GM03348 (cell line): ENCODE measurements around the gene CLCNKB.
A peak's percentile ranks its signal among the peaks of the same experiment; 100 is the strongest.
"Not testable (repeated sequence)": the region's sequence is repeated elsewhere in the genome, so short reads cannot be mapped to it uniquely, and the experiment has no call there.

Experiments
- DNase-seq: peaks from one replicate; pipeline ENCODE4 v3.0.0; 2012; ENCODE audit warnings: low spot score

CLCNKB gene

DNA sequence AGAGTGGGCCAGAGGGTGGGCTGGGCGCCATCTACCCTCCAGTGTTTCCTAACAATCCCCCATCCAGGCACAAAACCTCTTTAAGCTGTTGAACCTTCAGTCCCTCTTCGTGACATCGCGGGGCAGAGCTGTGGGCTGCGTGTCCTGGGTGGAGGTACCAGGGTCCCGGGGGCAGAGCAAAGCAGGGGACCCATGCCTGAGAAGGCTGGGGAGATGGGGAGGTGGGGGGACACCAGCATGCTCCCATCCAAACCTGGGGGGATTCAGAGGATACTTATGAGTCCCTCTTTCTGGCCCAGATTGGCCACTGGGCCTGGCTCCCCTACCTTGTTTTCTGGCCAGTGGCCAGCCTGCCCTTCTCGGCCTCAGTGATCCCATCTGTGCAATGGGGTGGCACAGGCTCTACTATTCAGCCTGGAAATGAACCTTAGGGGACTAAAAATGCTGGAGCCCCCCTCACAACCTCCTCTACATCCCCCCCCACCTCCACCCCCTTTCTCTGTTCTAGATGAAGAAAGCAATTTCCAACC, 10.4 kb upstream of the CLCNKB start:
- not testable (repeated sequence) for DNase-seq

- DNase-seq = not testable (repeated sequence)
Measured at GRCh38 chr1:16036461-16036860, 7.1 kb upstream of the CLCNKB start.

GRCh38 chr1:16038620-16038912, 5.0 kb upstream of the CLCNKB start:
- DNase-seq = no peak

- not testable (repeated sequence) for DNase-seq
Measured at GRCh38 chr1:16039871-16040270, 3.7 kb upstream of the CLCNKB start.

DNA sequence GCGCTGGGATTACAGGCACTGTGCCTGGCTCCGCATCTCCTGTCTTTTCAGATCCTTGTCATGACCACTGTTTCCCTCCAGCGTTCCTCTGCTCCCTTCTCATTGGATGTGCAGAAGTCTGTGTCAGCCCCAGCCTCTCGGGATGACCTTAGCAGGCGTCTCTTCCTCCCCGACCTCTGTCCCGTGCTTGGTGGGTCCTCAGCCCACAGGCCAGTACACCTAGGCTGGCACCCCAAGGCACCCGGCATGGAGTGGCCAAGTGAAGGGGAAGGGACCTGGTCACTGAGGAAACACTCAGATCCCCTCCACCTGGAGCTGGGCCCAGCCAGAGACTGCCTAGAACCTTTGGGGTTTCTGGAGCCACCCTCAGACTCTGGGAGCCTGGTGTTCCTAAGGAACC, 2.4 kb upstream of the CLCNKB start:
- no peak for DNase-seq

DNA sequence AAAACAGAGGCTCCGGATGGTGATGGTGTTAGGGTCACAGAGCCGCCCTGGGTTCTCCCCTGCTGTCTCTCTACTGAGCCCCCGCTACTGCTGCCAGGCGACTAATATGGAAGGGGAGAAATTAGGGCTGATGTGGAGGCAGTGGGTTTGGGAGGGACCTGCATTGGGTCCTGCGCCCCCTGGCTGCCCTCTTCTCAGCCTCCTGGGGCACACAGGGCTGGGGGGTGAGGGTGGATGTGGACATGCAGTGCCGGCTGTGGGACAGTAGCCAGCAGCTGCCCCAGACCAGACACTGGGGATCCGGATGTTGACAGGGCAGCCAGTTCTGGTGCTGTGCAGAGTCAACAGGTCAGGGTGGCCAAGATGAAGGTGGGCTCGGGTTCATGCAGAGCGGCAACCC, 1.5 kb upstream of the CLCNKB start:
- no peak for DNase-seq

DNA sequence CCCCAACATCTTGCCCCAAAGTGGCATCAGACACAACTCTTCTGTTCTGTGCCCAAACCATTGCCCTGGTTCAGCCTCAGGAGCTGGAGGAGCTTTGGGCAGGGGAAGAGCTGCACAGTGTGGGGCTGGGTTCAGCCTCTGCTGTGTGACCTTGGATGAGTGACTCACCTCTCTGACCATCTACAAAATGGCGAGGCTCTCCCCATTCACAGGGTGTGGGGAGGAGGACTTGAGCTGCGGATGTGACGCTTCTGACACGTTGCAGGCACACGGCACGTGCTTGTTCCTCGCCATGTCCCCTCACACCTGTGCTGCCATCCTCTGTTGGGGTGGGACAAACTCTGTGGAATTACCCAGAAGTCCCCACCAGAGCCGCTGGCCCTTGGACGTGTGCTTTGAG, 928 bp upstream of the CLCNKB start:
- DNase-seq = not testable (repeated sequence)

DNA sequence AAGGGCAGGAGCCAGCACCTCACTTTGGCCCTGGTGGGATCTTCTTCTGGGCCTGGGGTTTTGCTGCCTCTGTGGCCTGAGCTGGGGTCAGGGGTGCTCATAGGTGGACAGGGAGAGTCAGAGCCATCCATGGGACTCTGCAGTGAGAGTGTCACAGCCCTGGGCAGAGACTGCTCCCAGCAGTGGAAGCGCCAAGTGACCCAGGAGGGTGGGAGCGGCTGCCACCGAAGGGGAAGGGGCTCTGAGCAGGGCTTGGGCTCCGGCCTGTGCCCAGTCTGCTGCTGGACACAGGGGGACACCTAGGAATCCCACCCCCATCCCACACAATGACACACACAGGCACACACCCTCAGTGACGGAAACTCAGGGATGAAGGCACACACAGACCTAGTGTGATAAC, 368 bp downstream of the CLCNKB start:
- DNase-seq = no peak

DNA sequence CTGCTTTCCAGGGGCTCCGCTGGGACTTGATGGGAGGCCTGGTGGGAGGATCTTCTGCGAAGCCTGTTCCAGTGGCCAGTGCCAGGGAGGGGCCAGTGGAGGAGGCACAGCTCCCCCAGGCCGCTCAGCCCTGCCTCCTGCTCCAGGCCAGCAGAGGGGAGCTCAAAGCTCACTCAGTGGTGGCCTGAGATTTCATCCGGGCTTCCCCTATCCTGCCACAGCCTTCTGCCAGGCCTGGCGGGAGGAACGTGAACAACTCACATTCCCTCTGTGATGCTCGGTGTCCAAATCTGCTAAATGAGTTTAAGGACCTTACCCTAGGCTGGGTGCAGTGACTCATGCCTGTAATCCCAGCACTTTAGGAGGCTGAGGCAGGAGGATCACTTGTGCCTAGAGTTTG, 3.3 kb downstream of the CLCNKB start:
- DNase-seq = no peak

DNA sequence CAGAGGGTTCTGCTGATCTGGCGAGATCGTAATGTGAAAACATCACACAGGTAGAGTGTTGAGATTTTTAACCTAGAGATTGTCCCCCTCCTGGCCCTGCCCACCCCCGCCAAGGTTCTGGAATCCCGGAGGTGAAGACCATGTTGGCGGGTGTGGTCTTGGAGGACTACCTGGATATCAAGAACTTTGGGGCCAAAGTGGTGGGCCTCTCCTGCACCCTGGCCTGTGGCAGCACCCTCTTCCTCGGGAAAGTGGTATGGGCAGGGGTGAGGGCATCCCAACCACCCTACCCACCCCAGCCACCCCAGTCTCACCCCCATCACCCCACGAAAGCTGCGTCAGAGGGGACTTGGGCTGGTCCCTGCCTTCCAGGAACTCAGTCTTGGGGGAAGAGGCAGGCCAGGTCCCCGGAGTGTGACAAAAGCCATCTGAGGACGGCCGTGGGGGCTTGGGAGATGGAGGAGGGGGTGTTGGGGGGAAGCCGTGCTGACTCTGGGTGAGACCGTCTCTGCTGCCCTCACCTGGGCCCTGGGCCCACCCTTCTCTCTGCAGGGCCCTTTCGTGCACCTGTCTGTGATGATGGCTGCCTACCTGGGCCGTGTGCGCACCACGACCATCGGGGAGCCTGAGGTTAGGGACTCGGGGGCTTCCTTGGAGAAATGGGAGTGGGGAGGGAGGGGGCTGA, 4.4 kb downstream of the CLCNKB start:
- no peak for DNase-seq

DNA sequence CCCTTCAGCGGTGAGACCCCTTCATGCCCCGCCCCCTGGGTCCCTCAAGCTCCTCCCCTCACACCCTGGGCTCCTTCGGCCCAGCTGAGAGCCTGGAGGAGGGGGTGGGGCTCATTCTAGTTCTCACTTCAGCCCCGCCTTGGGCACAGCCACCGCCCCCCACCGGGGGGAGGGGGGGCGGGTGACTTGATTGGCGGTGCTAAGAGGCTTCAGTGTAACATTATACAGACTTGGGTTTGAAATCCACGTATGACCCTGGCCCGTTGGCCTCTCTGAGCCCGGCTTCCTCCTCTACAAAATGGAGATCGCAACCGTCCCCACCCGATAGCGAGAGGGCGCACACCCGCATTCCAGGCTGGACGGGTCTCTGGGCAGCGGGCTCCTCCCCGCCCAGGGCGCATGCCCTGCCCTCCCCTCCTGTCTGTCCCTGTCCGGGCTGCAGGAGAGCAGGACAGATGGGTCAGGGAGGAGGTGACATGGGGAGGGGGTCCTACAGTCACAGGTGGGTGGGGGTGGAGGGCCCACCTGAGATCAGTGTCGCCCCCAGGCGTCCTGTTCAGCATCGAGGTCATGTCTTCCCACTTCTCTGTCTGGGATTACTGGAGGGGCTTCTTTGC, 5.1 kb downstream of the CLCNKB start:
- DNase-seq = peak; percentile 76

- DNase-seq = no peak
Measured at GRCh38 chr1:16050328-16050727, 6.7 kb downstream of the CLCNKB start.

DNA sequence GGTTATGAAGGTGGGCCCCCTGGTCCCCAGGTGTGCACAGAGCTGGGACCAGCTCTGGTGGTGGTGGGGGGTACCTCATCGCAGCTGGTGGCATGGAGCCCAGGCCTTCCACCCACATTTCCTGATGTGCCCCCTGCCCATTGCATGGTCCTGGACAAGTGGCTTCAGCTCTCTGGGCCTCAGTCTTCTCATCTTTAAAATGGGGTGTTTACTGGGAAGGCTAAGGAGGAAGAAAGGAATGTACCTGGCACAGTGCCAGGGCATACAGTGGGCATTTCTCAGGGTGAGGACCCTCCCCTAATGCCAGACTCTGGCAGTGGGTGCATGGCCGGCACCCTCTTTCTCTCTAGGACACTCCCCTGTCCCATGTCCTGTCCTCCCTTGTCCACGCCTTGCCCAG, 7.5 kb downstream of the CLCNKB start:
- DNase-seq = no peak

- not testable (repeated sequence) for DNase-seq
Measured at GRCh38 chr1:16051949-16052348, 8.4 kb downstream of the CLCNKB start.

- DNase-seq = no peak
Measured at GRCh38 chr1:16053781-16054502, 10.4 kb downstream of the CLCNKB start.

DNA sequence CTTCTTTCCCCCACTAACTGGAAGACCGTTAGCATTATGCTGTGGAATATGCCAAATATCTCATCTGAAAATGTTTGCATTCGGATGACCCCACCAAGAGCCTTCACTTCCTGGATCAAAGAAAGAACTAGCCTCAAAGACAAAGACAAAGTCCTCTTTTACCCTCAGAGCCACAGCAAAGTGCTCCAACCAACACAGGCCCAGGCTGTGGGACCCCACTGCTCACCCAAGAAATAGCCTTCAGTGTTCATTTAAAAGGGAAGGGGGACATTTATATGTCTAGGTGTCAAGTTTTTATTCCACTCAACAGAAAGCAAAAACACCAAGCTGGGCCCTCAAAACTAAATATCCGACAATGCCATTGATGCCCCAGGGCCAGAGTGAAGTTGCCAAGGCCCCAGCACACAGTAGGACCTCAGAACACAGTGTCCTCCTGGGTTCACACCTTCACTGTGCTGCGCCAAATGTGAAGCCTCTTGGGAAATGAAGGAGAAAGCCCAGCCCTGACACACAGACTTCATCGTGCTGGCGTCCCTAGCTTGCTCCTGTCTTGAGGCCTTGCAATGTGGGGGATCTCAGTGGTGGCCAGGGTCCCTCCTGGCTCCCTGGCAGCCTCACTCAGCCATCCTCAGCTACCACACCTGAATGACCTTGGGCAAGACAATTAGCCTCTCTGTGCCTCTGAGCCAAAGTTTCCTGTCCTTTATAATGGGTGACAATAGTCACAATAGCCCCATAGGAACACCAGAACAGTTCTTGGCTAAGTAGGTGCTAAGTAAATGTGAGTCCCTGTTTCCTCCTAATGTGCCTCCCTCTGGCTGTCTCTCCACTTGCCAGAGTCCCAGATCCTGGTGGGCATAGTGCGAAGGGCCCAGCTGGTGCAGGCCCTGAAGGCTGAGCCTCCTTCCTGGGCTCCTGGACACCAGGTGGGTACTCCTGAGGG, 11.3 kb downstream of the CLCNKB start:
- DNase-seq = no peak

DNA sequence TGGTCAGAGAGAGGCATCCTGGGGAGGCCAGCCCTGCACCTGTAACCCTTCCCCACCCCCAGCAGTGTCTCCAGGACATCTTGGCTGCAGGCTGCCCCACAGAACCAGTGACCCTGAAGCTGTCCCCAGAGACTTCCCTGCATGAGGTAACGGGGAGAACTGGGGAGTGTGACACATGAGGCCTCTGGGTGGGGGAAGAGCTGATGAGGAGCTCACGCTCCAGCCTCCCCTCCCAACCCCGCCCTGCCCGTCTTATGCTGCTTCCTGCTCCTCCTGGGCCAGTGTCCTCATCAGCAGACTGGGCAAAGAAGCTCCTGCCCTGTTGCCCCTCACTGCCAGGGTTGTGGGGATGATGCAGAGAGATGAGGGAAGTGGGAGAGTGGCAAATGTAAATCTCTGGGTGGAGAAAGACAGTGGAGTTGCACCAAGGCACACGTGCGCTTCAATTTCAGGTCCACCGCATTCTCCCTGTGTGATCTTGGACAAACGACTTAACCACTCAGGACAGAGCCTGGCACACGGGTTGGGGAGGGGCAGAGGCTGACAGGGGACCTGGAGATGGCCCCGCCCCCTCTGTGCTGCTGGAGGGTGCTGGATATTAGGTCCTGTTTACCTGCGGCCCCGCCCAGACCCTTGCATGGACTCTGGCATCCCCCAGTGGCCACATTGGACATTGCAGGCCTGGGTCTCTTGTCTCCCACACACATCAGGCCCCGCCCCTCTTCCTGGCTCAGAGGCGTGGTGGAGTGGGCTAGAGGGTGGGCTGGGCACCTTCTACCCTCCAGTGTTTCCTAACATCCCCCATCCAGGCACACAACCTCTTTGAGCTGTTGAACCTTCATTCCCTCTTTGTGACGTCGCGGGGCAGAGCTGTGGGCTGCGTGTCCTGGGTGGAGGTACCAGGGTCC, 12.3 kb downstream of the CLCNKB start:
- DNase-seq = peak; percentile 88

DNA sequence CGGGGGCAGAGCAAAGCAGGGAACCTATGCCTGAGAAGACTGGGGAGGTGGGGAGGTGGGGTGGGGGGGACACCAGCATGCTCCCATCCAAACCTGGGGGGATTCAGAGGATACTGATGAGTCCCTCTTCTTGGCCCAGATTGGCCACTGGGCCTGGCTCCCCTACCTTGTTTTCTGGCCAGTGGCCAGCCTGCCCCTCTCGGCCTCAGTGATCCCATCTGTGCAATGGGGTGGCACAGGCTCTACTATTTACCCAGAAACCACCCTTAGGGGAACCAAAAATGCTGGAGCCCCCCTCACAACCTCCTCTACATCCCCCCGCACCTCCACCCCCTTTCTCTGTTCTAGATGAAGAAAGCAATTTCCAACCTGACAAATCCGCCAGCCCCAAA, 12.9 kb downstream of the CLCNKB start:
- DNase-seq = not testable (repeated sequence)

- not testable (repeated sequence) for DNase-seq
Measured at GRCh38 chr1:16057314-16057915, 13.8 kb downstream of the CLCNKB start.

DNA sequence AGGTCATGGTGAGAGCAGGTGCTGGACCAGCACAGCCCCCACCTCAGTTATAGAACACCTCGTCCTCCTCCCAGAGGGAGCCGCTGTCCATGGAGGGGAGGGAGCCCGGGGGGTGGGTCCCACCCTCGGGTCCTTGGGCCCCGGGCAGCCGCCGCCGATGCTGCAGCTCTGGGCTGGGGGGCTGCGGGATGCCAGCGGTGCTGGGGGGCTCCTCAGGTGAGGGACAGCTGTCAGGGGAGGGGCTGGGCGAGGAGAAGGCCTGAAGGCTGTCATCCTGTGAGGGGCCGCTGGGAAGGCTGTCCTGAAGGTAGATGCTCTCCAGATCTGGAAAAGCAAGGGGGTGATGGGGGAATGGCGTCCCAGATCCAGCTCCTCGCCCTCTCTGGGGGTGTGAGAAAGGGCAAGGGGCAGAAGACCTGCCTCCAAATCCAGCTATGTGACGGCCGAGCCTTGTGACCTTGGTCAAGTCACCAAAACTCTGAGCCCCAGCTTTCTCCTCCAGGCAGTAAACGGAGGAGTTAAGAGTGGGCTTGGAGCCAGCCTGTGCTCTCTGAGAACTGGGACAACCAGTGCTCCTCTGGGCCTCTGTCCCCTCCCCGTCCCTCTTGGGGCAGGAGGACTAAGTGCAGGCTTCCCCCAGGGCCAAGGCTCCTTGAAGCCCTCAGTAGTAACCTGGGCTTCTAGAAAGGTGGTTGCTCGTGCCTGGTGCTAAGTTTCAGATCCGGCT, 15.0 kb downstream of the CLCNKB start:
- DNase-seq = not testable (repeated sequence)
